ENCODE measurements around the gene C1orf226. TPM values are rescaled to one million over a fixed set of nuclear protein-coding genes. Genes with fewer than 3 reads are reported as not detected.
"Not testable (repeated sequence)": the region's sequence is repeated elsewhere in the genome, so short reads cannot be mapped to it uniquely, and the experiment has no call there.

Gene C1orf226
- total RNA-seq, 4 donors from 2014 or later: 0.36 to 0.95 (median 0.60) TPM

DNA sequence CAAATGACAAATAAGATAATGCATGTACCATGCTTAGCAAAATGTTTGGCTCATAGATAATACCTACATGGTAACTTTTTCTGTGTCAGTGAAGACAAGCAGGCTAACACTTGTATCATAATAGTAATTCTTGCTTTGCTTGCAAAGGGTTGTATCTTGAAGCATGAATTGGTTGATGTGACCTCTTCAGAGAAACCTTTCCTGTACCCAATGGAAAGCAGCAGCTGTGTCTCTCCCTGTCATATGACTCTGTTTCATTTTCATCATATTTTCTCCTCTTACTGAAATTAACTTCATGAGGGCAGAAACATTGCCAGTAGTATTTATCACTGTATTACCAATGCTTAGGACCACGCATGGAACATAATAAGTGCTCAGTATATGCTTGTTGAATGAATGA is 26.0 kb downstream of the C1orf226 start:
- Histone ChIP-seq H3K4me1 (no peaks in the 10 kb centered on the region), H3K9me3 (no peaks in the 10 kb centered on the region), H3K27ac (no peak overlapping the region), H3K27me3 (no peaks in the 10 kb centered on the region), H3K36me3 (no peaks in the 10 kb centered on the region), H3K4me3 (no peak overlapping the region)
- intact Hi-C loops (cut with DNase I; ENCODE audit: low total_unique reads): no loop called here
- no peak for TF ChIP-seq POLR2A (IDR thresholded peaks at IDR 0.05)
- TF ChIP-seq CTCF (IDR thresholded peaks at IDR 0.05 in 4 of 5, conservative IDR thresholded peaks at IDR 0.05 in 1 of 5): no peak
- ATAC-seq (no peak), DNase-seq (no peak)
- in situ Hi-C loops (cut with MboI; ENCODE audit: low sequenced_read_pairs in 4 of 4): no loop called here

DNA sequence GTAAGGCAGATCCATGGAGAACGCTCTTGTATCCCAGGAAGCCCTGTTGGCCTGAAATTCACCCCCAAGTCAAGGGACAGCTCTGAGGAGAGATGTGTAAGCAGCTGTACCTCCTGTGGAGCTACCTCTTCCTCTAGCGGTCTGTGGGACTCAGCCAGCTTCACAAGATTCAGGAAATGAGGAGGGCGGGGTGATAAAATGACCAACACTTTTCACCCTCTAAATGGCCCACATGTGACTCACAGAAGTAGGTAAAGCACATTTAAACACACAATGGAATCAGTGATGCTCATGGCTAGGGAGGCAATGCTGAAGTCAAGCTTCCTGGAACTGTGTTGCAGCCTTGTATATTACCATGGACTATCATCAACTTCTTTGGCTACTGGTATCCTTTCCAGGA is 30.5 kb downstream of the C1orf226 start, which contains the start of gene SH2D1B:
Gene SH2D1B (minus strand): TSS at position 135 of the 400 bp plus-strand sequence. CDS start 120 bp downstream, at position 15.
- no peaks in the 10 kb centered on the region for H3K36me3 ChIP-seq
- ATAC-seq (no peak), DNase-seq (no peak)
- intact Hi-C loops (cut with DNase I; ENCODE audit: low total_unique reads) (no loop called here), in situ Hi-C loops (cut with MboI; ENCODE audit: low sequenced_read_pairs in 4 of 4) (no loop called here)
- no peak within 1 kb of the TSS for H3K27ac ChIP-seq
- no peak within 1 kb of the TSS for H3K4me3 ChIP-seq
- H3K27me3 ChIP-seq: no peaks in the 10 kb centered on the region
- TF ChIP-seq POLR2A (IDR thresholded peaks at IDR 0.05) (no peak), CTCF (IDR thresholded peaks at IDR 0.05 in 4 of 5, conservative IDR thresholded peaks at IDR 0.05 in 1 of 5) (no peak)
- H3K4me1 ChIP-seq: no peaks in the 10 kb centered on the region
- H3K9me3 ChIP-seq: no peaks in the 10 kb centered on the region

GRCh38 chr1:162416215-162416614 is 34.7 kb downstream of the C1orf226 start:
- H3K9me3 ChIP-seq: no peaks in the 10 kb centered on the region
- no peak overlapping the region for H3K4me3 ChIP-seq
- TF ChIP-seq CTCF (IDR thresholded peaks at IDR 0.05 in 4 of 5, conservative IDR thresholded peaks at IDR 0.05 in 1 of 5): no peak
- TF ChIP-seq POLR2A (IDR thresholded peaks at IDR 0.05): no peak
- DNase-seq (no peak), ATAC-seq (no peak)
- H3K27ac ChIP-seq: no peak overlapping the region
- H3K36me3 ChIP-seq: no peaks in the 10 kb centered on the region
- in situ Hi-C loops (cut with MboI; ENCODE audit: low sequenced_read_pairs in 4 of 4) (no loop called here), intact Hi-C loops (cut with DNase I; ENCODE audit: low total_unique reads) (no loop called here)
- no peaks in the 10 kb centered on the region for H3K27me3 ChIP-seq
- H3K4me1 ChIP-seq: no peaks in the 10 kb centered on the region

DNA sequence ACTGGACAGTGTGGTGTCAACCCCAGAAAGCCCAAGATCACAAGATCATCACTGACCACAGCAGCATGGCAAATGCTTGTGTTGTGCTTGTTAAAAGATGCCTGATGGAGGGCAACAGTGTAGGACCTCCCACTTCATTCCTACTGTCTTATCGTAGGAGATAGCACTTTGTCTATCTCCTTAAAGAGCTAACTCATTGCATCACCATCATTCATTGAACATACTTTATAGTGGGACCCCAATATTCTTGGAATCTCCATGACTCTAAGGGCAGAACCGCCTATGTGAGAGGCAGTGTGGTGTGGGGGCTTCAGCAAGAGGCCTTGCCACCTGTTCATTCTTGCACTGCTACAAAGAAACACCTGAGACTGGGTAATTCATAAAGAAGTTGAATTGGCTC is 35.4 kb downstream of the C1orf226 start:
- Histone ChIP-seq H3K27ac (no peak overlapping the region), H3K36me3 (no peaks in the 10 kb centered on the region), H3K27me3 (no peaks in the 10 kb centered on the region), H3K4me3 (no peak overlapping the region), H3K9me3 (no peaks in the 10 kb centered on the region), H3K4me1 (no peaks in the 10 kb centered on the region)
- intact Hi-C loops (cut with DNase I; ENCODE audit: low total_unique reads) (no loop called here), in situ Hi-C loops (cut with MboI; ENCODE audit: low sequenced_read_pairs in 4 of 4) (no loop called here)
- TF ChIP-seq POLR2A (IDR thresholded peaks at IDR 0.05) (no peak), CTCF (IDR thresholded peaks at IDR 0.05 in 4 of 5, conservative IDR thresholded peaks at IDR 0.05 in 1 of 5) (no peak)
- no peak for DNase-seq
- no peak for ATAC-seq

DNA sequence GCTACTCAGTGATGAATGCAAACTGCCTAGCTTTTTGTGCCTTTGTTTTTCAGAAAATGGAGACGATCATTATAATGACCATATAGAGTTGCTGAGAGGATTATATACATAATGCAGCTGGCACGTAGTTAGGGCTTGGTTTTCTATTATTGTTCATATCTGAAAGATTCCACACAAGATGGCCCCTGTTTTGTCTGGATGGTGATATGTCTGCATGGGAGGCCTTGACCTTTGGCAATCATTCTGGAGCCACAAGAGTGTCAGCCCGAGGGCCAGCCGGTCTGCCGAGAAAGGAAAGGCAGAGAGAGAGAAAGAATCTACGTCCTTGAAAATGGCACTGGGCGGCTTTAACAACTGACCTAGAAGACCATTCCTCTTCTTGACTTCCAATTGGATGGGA is 36.1 kb downstream of the C1orf226 start:
- in situ Hi-C loops (cut with MboI; ENCODE audit: low sequenced_read_pairs in 4 of 4): no loop called here
- DNase-seq: no peak
- no peak overlapping the region for H3K27ac ChIP-seq
- intact Hi-C loops (cut with DNase I; ENCODE audit: low total_unique reads): no loop called here
- ATAC-seq: no peak
- no peaks in the 10 kb centered on the region for H3K4me1 ChIP-seq
- no peaks in the 10 kb centered on the region for H3K9me3 ChIP-seq
- H3K4me3 ChIP-seq: no peak overlapping the region
- H3K27me3 ChIP-seq: no peaks in the 10 kb centered on the region
- no peaks in the 10 kb centered on the region for H3K36me3 ChIP-seq
- TF ChIP-seq CTCF (IDR thresholded peaks at IDR 0.05 in 4 of 5, conservative IDR thresholded peaks at IDR 0.05 in 1 of 5) (no peak), POLR2A (IDR thresholded peaks at IDR 0.05) (no peak)

DNA sequence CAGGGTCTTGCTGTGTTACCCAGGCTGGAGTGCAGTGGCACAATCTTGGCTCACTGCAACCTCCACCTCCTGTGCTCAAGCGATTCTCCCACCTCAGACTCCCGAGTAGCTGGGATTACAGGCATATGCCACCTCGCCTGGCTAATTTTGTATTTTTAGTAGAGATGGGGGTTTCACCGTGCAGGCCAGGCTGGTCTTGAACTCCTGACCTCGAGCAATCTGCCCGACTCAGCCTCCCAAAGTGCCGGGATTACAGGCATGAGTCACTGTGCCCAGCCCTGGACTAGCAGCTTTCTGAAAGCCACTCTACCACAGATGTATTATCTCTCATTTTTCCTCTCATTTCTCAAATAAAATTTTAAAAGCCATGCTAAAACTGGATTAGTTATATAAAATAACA is 37.1 kb downstream of the C1orf226 start:
- H3K9me3 ChIP-seq; H3K36me3 ChIP-seq; DNase-seq; H3K4me3 ChIP-seq; ATAC-seq; in situ Hi-C loops (cut with MboI; ENCODE audit: low sequenced_read_pairs in 4 of 4); H3K27me3 ChIP-seq; H3K4me1 ChIP-seq; intact Hi-C loops (cut with DNase I; ENCODE audit: low total_unique reads); H3K27ac ChIP-seq: not testable (repeated sequence)

DNA sequence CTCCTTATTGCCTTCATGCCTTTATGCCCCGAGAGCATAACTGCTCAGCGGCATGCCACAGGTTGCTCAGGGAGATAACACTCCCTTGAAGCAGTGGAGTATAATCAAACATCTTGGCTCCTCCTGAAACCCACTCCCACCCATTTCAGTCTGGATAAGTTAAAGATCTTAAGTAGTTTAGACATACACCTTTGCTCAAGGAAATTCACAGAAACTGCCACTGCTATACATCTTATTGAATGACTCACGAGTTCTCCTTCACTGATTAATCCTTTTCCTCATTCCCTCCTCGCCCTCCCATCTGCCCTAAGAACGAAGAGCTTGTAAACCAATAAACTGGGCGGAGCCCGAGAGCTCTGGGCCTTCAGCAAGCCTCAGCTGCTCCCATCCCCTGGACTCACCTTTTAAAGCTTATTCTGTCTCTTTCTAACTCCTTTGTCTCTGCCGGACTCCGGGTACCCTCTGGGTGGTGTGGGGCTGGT is 38.0 kb downstream of the C1orf226 start:
- intact Hi-C loops (cut with DNase I; ENCODE audit: low total_unique reads); H3K27me3 ChIP-seq; H3K4me3 ChIP-seq; H3K9me3 ChIP-seq; H3K27ac ChIP-seq; H3K36me3 ChIP-seq; in situ Hi-C loops (cut with MboI; ENCODE audit: low sequenced_read_pairs in 4 of 4); H3K4me1 ChIP-seq; ATAC-seq; DNase-seq: not testable (repeated sequence)

Data from gastrocnemius medialis (tissue), 4 donors.